NCI-H446 treated with DMSO at 0.1 percent for 48 hours (cell line): Measurements from ENCODE around the gene SLC16A10.
"Not testable (repeated sequence)": the region's sequence is repeated elsewhere in the genome, so short reads cannot be mapped to it uniquely, and the experiment has no call there.

Source experiments
- DNase-seq: peaks from one replicate; lab custom pipeline; 2025; lab: John Stamatoyannopoulos, UW

Gene SLC16A10, protein sequence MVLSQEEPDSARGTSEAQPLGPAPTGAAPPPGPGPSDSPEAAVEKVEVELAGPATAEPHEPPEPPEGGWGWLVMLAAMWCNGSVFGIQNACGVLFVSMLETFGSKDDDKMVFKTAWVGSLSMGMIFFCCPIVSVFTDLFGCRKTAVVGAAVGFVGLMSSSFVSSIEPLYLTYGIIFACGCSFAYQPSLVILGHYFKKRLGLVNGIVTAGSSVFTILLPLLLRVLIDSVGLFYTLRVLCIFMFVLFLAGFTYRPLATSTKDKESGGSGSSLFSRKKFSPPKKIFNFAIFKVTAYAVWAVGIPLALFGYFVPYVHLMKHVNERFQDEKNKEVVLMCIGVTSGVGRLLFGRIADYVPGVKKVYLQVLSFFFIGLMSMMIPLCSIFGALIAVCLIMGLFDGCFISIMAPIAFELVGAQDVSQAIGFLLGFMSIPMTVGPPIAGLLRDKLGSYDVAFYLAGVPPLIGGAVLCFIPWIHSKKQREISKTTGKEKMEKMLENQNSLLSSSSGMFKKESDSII

DNA sequence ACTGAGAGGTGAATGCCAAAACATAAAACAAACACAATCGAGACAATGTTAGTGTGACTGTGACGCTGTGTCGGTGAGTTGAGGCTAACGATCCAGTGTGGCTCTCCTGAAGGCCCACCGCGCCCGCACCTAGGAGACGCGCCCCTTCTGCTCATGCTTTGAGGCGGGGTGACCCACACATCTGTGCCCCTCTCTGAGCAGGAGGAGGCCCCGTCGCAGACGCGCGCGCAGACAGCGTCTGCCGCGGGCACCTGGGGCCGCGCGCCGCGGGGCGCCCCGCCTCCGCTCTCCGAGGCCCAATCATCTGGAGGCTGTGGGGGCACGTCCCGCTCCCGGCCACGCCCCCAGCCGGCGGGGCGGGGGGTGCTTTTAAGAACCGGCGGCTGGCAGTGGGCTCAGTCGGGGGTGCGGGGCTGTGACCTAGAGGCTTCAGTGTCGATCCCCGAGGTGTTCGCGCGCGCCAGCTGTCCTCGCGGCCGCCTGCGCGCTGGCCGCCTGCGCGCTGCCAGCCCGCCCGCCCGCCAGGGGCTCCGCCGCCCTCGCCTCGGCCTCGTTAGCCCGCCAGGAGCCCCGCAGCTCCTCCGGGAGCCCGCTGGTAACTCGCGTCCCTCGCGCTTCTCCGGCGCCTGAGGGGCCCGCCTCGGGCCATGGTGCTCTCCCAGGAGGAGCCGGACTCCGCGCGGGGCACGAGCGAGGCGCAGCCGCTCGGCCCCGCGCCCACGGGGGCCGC is at the start of gene SLC16A10:
TSS of gene SLC16A10 (plus strand) at position 398 of the 730 bp plus-strand sequence. CDS start at position 648, 250 bp downstream.
- peak; percentile 80 for DNase-seq

DNA sequence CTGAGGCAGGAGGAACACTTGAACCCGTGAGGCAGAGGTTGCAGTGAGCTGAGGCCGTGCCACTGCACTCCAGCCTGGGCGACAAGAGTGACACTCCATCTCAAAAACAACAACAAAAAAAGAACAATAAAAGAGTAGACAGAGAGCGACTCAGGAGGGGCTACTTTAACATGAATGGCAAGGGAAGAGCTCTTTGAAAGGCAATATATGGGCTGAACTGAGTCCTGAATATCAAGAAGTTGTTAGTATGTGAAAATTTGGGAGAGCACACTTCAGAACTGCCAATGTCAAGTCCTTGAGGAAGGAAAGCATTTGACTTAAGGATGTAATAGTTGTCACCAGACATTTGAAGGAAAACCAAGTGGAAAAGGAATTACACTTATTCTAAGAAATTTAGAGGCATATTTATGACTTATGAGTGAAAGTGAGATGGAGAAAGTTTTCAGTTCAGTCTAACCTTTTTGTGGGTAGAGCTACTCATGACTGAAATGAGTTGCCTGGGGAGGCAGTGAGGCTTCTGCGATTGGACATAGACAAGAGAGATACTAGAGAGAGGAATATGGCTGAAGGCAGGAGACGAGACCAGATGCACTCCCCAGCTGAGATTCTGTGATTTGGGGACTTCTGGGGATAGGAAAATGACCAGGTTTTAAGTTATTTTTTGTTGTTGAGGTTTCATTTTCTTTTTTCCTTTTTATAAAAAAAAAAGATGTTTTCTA is 48.6 kb upstream of the SLC16A10 start:
- DNase-seq: no peak

DNA sequence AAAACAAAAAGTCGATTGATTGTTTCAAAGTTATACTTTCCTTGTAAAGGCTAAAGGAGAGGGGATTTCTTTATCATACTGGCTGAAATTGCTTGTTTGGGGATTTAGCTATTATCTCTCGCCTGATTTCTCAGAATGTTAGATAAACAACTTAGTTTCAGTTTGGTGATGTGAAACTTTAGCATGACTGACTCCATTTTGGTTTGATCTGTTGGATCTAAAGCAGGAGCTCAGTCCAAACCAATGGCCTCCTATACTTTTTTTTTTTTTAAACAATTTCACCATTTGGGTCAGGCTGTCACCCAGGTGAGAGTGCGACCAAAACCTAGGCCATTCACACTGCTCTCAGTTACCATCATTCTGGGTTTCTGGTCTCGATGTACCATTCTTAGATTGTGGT is 45.4 kb upstream of the SLC16A10 start:
- no peak for DNase-seq

DNA sequence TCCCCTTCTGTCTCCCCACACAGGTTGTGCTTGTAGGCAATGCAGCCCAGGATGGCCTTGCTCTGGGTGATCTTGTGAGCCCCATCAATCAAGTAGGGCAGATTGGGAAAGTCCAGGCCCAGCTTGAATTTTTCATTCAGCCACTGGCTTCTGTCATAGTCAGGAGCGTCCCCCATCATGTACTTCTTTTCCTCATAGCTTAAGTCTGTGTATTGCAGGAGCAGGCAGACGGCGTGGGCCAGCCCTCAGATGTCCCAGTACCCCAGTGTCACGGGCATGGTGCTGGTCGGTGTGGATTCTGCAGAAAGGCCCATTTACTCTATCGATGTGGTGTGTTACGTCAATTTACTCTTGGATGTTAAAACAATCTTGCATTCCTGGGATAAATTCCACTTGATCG is 40.1 kb upstream of the SLC16A10 start:
- no peak for DNase-seq

GRCh38 chr6:111050261-111051023 is 36.9 kb upstream of the SLC16A10 start:
- no peak for DNase-seq

GRCh38 chr6:111052171-111052570 is 35.1 kb upstream of the SLC16A10 start:
- DNase-seq: no peak

- DNase-seq: peak; percentile 60
Measured at GRCh38 chr6:111057074-111057752, 30.1 kb upstream of the SLC16A10 start.

GRCh38 chr6:111061508-111061907 is 25.8 kb upstream of the SLC16A10 start:
- DNase-seq: no peak

GRCh38 chr6:111061985-111062384 is 25.3 kb upstream of the SLC16A10 start:
- not testable (repeated sequence) for DNase-seq

GRCh38 chr6:111062860-111063259 is 24.4 kb upstream of the SLC16A10 start:
- not testable (repeated sequence) for DNase-seq

GRCh38 chr6:111068109-111068865 is 19.0 kb upstream of the SLC16A10 start:
- DNase-seq: no peak

DNA sequence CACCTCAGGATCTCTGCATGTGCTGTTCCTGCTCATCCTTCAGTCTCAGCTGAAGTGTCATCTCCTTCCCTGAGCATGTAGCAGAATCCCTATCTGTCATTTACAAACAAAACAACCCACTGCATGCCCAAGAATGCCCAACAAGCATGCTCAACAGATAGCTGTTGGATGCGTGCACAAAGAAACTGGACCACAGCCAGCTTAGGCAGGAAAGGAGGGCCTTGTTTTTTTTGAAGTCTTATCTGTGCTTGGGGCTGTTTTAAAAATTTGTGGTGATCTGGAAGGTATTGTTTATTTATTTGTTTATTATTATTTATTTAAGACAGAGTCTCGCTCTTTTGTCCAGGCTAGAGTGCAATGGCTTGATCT is 18.5 kb upstream of the SLC16A10 start:
- DNase-seq: no peak

GRCh38 chr6:111069382-111070104 is 17.8 kb upstream of the SLC16A10 start:
- no peak for DNase-seq

DNA sequence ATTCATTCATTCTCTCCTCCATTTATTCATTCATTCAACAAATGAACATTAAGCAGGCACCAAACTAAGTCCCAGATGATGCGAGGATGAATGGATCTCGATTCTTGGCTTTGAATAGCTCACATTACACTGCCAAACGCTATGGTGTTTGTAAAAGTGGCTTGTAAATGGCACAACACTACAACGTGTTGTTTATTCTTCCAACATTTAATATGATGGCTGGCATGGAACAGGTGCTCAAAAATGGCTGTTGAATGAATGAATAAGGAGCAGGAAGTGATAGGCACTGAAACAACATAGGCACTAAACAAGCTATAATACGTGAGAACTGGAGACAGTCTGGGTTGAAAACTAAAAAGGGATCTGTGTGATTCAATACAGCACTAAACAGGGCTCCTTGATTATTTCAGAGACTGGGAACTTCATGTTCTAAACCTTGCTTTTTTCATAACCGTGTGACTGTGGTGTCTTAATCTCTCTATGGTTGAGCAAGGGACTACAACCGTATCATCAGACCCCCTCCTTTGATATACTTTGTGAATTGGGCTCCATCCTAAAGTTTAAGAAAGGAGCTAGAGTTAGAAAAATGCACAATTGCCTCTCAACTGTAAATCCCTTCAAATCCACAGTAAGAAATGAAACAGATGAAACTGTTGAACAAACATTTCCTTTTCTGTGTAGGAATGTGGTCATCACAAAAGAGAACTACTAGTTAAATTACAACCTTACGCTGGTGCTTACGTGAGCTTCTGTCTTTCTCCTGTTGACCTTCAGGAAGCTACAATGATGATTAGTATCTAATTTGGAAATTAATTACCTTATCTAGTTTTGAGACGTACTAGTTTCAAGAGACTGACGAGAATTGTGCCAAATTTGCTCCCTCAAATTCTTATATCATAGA is 16.9 kb upstream of the SLC16A10 start:
- DNase-seq: no peak

DNA sequence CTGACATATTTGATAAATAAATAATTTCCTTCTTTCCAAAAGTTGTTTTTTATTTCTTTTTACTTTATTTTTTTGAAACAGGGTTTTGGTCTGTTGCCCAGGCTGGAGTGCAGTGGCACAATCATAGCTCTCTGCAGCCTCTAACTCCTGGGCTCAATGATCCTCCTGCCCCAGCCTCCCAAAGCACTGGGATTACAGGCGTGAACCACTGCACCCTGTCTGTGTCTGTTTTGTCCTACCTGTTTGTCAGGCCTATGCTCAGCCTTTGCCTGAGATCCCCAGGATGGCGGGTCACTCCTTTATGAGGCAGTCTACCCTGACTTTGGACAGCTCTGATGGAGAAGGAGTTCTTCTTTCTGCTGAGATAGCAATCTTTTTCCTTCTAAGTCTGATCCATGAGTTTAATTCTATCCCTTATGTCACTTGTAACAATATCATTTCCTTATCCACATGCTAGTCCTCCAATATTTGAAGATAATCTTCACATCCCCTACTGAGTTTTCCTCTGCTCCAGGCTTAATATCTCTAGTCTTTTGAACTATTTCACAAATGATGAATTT is 14.4 kb upstream of the SLC16A10 start:
- no peak for DNase-seq

- no peak for DNase-seq
Measured at GRCh38 chr6:111074311-111074710, 13.0 kb upstream of the SLC16A10 start.

- no peak for DNase-seq
Measured at GRCh38 chr6:111076024-111076695, 11.1 kb upstream of the SLC16A10 start.

- no peak for DNase-seq
Measured at GRCh38 chr6:111080698-111081097, 6.6 kb upstream of the SLC16A10 start.
